Smooth muscle cell (in vitro differentiated cells): ENCODE measurements around the gene SOX18. TPM values are rescaled to one million over a fixed set of nuclear protein-coding genes. Genes with fewer than 3 reads are reported as not detected.

Source experiments
- DNase-seq: peaks from one replicate; lab custom pipeline; 2025; ENCODE audit not compliant: unreplicated experiment; lab: John Stamatoyannopoulos, UW
- H2AFZ ChIP-seq: fragments of 200-600 bp; sonication (generic); 2 replicates; pipeline ENCODE4 v1.6.0; 2016; ENCODE audit warnings: antibody characterized with exemption, low read depth, mild to moderate bottlenecking
- H3F3A ChIP-seq: fragments of 200-600 bp; sonication (generic); 2 replicates; pipeline ENCODE4 v1.6.0; 2017; ENCODE audit warnings: antibody characterized with exemption, low read depth
- H3K27ac ChIP-seq: fragments of 200-600 bp; sonication (generic); 2 replicates; pipeline ENCODE4 v1.5.1; 2016; ENCODE audit warnings: low read depth, mild to moderate bottlenecking
- H3K27me3 ChIP-seq: fragments of 200-600 bp; sonication (generic); 2 replicates; pipeline ENCODE4 v1.6.1; 2016; ENCODE audit warnings: low read depth, mild to moderate bottlenecking
- H3K36me3 ChIP-seq: fragments of 200-600 bp; sonication (generic); 2 replicates; pipeline ENCODE4 v1.5.1; 2016; ENCODE audit warnings: low read depth
- H3K4me1 ChIP-seq: fragments of 200-600 bp; sonication (generic); 2 replicates; pipeline ENCODE4 v1.5.1; 2016; ENCODE audit warnings: low read depth
- H3K4me2 ChIP-seq: fragments of 200-600 bp; sonication (generic); 2 replicates; pipeline ENCODE4 v1.6.0; 2016; ENCODE audit warnings: mild to moderate bottlenecking
- H3K4me3 ChIP-seq: fragments of 200-600 bp; sonication (generic); 2 replicates; pipeline ENCODE4 v1.5.1; 2016; ENCODE audit warnings: mild to moderate bottlenecking
- H3K79me2 ChIP-seq: fragments of 200-600 bp; sonication (generic); 2 replicates; pipeline ENCODE4 v1.6.0; 2016; ENCODE audit warnings: low read depth, mild to moderate bottlenecking
- H3K9ac ChIP-seq: fragments of 200-600 bp; sonication (generic); 2 replicates; pipeline ENCODE4 v1.6.0; 2016; ENCODE audit warnings: low read depth
- H3K9me3 ChIP-seq: fragments of 200-600 bp; sonication (generic); replicated peaks from 2 replicates; pipeline ENCODE4 v1.5.1; 2016; ENCODE audit warnings: low read depth
- H4K20me1 ChIP-seq: fragments of 200-600 bp; sonication (generic); 2 replicates; pipeline ENCODE4 v1.6.0; 2016; ENCODE audit warnings: low read depth
- CTCF ChIP-seq: fragments of 200-600 bp; sonication (generic); IDR thresholded peaks from 2 replicates; pipeline ENCODE4 v1.5.1; 2017; ENCODE audit warnings: borderline replicate concordance, mild to moderate bottlenecking, antibody characterized with exemption; ENCODE audit not compliant: insufficient read depth, poor library complexity, severe bottlenecking
- WGBS: methylation state at CpG from one replicate; pipeline ENCODE4 v1.1.7; 2016; ENCODE audit warnings: low lambda C conversion rate; 5-methylcytosine and 5-hydroxymethylcytosine counted together
- polyA plus RNA-seq: library from polyadenylated mRNA; unstranded; fragments of >200 nt; fragmentation: Nextera tagmentation; extraction: Ambion mirVana; gene quantifications from 2 replicates; pipeline ENCODE4 v1.2.1, GENCODE V29; 2016
- total RNA-seq: library from RNA; depleted of rRNA; stranded (reverse); fragments of >200 nt; gene quantifications from 2 replicates; pipeline ENCODE4 v1.2.3, GENCODE V29; 2014

Gene SOX18
- total and polyA plus RNA-seq, 2 experiments from 2014 or later: 0.54 to 9.7 TPM

- Histone ChIP-seq H3K9ac (no peak overlapping the region), H3K27ac (no peak overlapping the region), H2AFZ (no peak overlapping the region), H3F3A (no peaks in the 10 kb centered on the region), H3K36me3 (no peaks in the 10 kb centered on the region), H3K27me3 (peaks cover 17% of the 10 kb centered on the region), H3K79me2 (no peaks in the 10 kb centered on the region), H3K4me1 (no peaks in the 10 kb centered on the region), H4K20me1 (no peaks in the 10 kb centered on the region), H3K4me3 (no peak overlapping the region), H3K4me2 (no peak overlapping the region), H3K9me3 (no peaks in the 10 kb centered on the region)
- TF ChIP-seq CTCF: no peak
- no peak for DNase-seq
- WGBS: 90% methylated on average over 8 of the region's 11 CpGs
Observed at GRCh38 chr20:64033981-64034493, 15.4 kb downstream of the SOX18 start.

GRCh38 chr20:64032706-64033624 is 16.5 kb downstream of the SOX18 start:
- no peaks in the 10 kb centered on the region for H3K36me3 ChIP-seq

GRCh38 chr20:64031822-64032314 is 17.6 kb downstream of the SOX18 start:
- H3F3A ChIP-seq: no peaks in the 10 kb centered on the region
- H3K4me3 ChIP-seq: no peak overlapping the region
- H3K27me3 ChIP-seq: no peaks in the 10 kb centered on the region
- no peaks in the 10 kb centered on the region for H3K36me3 ChIP-seq
- DNase-seq: no peak
- no peak overlapping the region for H2AFZ ChIP-seq
- WGBS: 98% methylated on average over 19 of the region's 19 CpGs
- no peaks in the 10 kb centered on the region for H3K9me3 ChIP-seq
- no peak overlapping the region for H3K4me2 ChIP-seq
- TF ChIP-seq CTCF: no peak
- H3K27ac ChIP-seq: no peak overlapping the region
- H3K9ac ChIP-seq: no peak overlapping the region
- no peaks in the 10 kb centered on the region for H4K20me1 ChIP-seq
- H3K4me1 ChIP-seq: no peaks in the 10 kb centered on the region
- no peaks in the 10 kb centered on the region for H3K79me2 ChIP-seq

More at GRCh38 chr20:64032706-64033624, 16.5 kb downstream of the SOX18 start:
- no peak overlapping the region for H3K4me2 ChIP-seq
- H3K9me3 ChIP-seq: no peaks in the 10 kb centered on the region
- no peak for DNase-seq
- TF ChIP-seq CTCF: no peak
- no peak overlapping the region for H3K27ac ChIP-seq
- H2AFZ ChIP-seq: no peak overlapping the region
- no peaks in the 10 kb centered on the region for H3F3A ChIP-seq
- peaks cover 9% of the 10 kb centered on the region for H3K27me3 ChIP-seq
- no peaks in the 10 kb centered on the region for H3K79me2 ChIP-seq
- WGBS: 92% methylated on average over 30 of the region's 31 CpGs
- H4K20me1 ChIP-seq: no peaks in the 10 kb centered on the region
- H3K9ac ChIP-seq: no peak overlapping the region
- no peaks in the 10 kb centered on the region for H3K4me1 ChIP-seq
- no peak overlapping the region for H3K4me3 ChIP-seq
